Measurements from ENCODE around the gene DPEP2NB. TPM values are rescaled to one million over a fixed set of nuclear protein-coding genes. Genes with fewer than 3 reads are reported as not detected.
"Not testable (repeated sequence)": the region's sequence is repeated elsewhere in the genome, so short reads cannot be mapped to it uniquely, and the experiment has no call there.

DPEP2NB gene
- total RNA-seq, 4 donors from 2014 or later, result not detected

- intact Hi-C loops (cut with DNase I; ENCODE audit: low total_unique reads), result no loop called here
- no peak for TF ChIP-seq CTCF (IDR thresholded peaks at IDR 0.05)
- no peak for TF ChIP-seq POLR2A (IDR thresholded peaks at IDR 0.05)
- no peak overlapping the region for H3K4me3 ChIP-seq (ENCODE audit: low read depth, poor library complexity, severe bottlenecking)
- WGBS, 2 donors, result 76 to 82% methylated on average over 14 of the region's 14 CpGs
- DNase-seq (ENCODE audit: low spot score in 2 of 2), result no peak
Measured at GRCh38 chr16:67975321-67976105, 40.2 kb downstream of the DPEP2NB start.

- DNase-seq (ENCODE audit: low spot score in 2 of 2); H3K4me3 ChIP-seq (ENCODE audit: low read depth, poor library complexity, severe bottlenecking); intact Hi-C loops (cut with DNase I; ENCODE audit: low total_unique reads): not testable (repeated sequence)
- WGBS, 2 donors, result 83 to 92% methylated on average over 7 of the region's 7 CpGs
Measured at GRCh38 chr16:67972285-67972684, 43.4 kb downstream of the DPEP2NB start.

GRCh38 chr16:67971111-67971510 lies 44.6 kb downstream of the DPEP2NB start:
- TF ChIP-seq CTCF (IDR thresholded peaks at IDR 0.05), result no peak
- TF ChIP-seq POLR2A (IDR thresholded peaks at IDR 0.05), result no peak
- intact Hi-C loops (cut with DNase I; ENCODE audit: low total_unique reads), result no loop called here
- 91 to 95% methylated on average over 9 of the region's 9 CpGs for WGBS, 2 donors
- no peak for DNase-seq (ENCODE audit: low spot score in 2 of 2)
- H3K4me3 ChIP-seq (ENCODE audit: low read depth, poor library complexity, severe bottlenecking), result no peak overlapping the region

- TF ChIP-seq POLR2A (IDR thresholded peaks at IDR 0.05), result no peak
- TF ChIP-seq CTCF (IDR thresholded peaks at IDR 0.05), result no peak
- DNase-seq (ENCODE audit: low spot score in 2 of 2), result no peak
- WGBS, 2 donors, result 38 to 50% methylated on average over 30 to 35 of the region's 40 CpGs
- intact Hi-C loops (cut with DNase I; ENCODE audit: low total_unique reads), result no loop called here
- H3K4me3 ChIP-seq (ENCODE audit: low read depth, poor library complexity, severe bottlenecking), result peak overlapping the region; percentile 53
Measured at GRCh38 chr16:67969254-67970039, 46.3 kb downstream of the DPEP2NB start.

GRCh38 chr16:67968400-67969253 lies 47.1 kb downstream of the DPEP2NB start, which contains the start of gene SLC12A4:
SLC12A4 (minus strand) TSS chr16:67968637; CDS start chr16:67968553, 84 bp downstream.
- TF ChIP-seq CTCF (IDR thresholded peaks at IDR 0.05) (no peak), POLR2A (IDR thresholded peaks at IDR 0.05) (peak in 1 of 2 donors; percentile 46)
- intact Hi-C loops (cut with DNase I; ENCODE audit: low total_unique reads), result no loop called here
- WGBS, 2 donors, result 1 to 2% methylated on average over 25 of the region's 78 CpGs
- H3K4me3 ChIP-seq (ENCODE audit: low read depth, poor library complexity, severe bottlenecking), result peak within 1 kb of the TSS; percentile 53
- DNase-seq (ENCODE audit: low spot score in 2 of 2), result peak; percentile 71 to 96
